HL-60/S4 (cell line): Measurements from ENCODE around the gene P2RY2.
"Not testable (repeated sequence)": the region's sequence is repeated elsewhere in the genome, so short reads cannot be mapped to it uniquely, and the experiment has no call there.

Source experiments
- in situ Hi-C: fragments of 300-500 bp; cut with MboI; formaldehyde crosslinking; loops from 2 replicates; pipeline ENCODE4 v1.14.3; 2022; ENCODE audit warnings: low sequenced_read_pairs

The P2RY2 gene

DNA sequence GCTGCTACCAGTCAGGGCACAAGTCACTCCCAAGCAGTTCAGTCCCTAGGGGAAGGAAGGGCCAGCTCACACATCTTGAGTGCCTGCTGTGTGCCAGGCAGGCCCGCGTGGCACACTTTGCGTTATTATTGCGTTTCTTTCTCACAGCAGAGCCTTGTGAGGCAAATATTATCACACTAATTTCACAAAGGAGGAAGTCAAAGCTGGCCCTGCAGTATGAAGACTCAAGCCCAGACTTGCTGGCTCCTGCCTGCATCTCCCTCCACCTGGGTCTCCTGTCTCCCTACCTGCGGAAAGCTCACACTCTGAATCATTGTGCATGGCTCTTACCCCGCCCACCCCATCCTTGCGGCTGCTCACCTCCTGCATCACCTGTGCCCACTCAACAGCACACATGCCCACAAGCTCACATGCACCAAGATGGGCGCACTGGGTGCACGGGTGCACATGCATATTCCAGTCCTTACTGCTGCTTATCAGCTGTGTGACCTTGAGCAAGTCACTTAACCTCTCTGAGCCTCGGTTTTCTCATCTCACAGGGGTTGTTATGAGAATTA lies 31.7 kb upstream of the P2RY2 start:
- in situ Hi-C loops = loop anchor here (5.0 to 10.0 kb wide), 3 partner anchors 56 to 462 kb away; no protein-coding TSS in a partner anchor

DNA sequence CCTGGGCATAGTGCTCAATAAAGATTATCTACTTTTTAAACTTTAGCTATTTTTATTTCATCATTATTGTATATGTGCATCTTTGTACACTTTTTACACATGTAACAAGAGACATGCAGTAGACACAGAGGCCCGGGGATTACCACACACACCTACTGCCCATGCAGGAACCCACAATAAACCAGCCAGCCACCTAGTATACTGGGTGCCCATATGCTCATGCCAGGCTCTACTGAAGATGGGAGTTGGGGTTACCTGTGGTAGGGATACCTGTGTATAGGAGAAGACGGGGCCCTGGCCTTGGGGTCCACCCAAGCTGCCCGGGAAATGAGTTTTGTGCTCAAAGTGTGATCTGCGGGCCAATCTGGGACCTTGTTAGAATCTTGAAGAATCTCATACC lies 31.2 kb upstream of the P2RY2 start:
- in situ Hi-C loops = loop anchor here (5.0 to 10.0 kb wide), 3 partner anchors 55 to 462 kb away; no protein-coding TSS in a partner anchor

DNA sequence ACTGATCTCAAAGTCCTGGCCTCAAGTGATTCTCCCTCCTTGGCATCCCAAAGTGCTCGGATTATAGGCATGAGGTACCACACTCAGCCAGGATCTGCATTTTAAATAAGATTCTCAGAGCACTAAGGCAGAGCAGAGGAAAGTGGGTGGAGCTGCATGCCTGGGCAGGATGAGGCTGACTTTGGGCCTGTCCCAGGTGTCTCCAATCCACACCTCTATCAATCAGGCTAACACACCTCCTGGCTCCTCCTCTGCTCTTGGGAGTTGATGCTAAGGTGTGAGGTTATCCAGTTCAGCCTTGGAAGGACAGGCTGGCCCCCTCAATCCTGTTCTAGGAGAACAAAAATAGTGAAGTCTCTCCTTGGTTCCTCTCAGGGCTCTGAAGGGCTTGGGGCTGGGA lies 30.2 kb upstream of the P2RY2 start:
- in situ Hi-C loops = loop anchor here (5.0 to 10.0 kb wide), 3 partner anchors 54 to 463 kb away; no protein-coding TSS in a partner anchor

DNA sequence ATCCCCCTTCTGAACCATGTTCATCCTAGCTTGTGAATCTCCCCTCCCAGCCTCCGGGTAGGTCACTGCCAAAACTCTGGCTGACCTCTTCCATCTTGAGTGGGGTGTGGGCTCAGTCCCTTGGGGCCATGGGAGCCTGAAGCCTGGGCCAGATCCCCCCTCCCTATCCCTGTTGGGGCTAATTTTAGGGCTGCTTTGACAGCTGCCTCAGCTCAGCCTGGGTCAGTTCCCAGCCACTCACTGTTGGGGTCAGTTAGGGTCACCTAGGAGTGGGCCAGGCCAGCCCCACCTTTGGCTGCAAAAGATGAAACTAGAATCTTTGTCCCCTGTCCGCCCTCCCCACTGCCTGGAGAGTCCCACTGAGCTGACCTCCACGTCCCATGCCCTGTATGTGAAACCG lies 29.8 kb upstream of the P2RY2 start:
- in situ Hi-C loops = loop anchor here (5.0 to 10.0 kb wide), 3 partner anchors 54 to 464 kb away; no protein-coding TSS in a partner anchor

DNA sequence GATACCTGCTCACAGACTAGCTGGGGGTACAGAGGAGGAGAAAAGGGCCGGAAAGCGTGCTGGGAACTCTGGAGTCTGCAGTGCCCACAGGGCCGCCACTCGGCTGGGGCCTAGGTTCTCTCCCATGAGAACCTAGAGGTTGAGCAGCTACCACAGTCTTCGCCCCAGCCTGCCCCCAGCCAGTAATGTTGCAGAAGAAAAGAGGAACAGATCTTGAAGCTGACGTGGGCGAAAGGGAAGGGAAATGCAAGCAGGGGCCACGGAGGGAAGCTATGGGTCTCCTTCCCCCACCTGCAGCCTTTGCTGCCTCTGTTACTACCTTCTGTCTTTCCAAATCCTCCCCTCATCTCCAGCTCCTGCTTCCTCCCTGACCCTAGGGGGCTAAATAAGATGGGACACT lies 28.8 kb upstream of the P2RY2 start:
- in situ Hi-C loops = loop anchor here (5.0 to 10.0 kb wide), 3 partner anchors 53 to 465 kb away; no protein-coding TSS in a partner anchor

DNA sequence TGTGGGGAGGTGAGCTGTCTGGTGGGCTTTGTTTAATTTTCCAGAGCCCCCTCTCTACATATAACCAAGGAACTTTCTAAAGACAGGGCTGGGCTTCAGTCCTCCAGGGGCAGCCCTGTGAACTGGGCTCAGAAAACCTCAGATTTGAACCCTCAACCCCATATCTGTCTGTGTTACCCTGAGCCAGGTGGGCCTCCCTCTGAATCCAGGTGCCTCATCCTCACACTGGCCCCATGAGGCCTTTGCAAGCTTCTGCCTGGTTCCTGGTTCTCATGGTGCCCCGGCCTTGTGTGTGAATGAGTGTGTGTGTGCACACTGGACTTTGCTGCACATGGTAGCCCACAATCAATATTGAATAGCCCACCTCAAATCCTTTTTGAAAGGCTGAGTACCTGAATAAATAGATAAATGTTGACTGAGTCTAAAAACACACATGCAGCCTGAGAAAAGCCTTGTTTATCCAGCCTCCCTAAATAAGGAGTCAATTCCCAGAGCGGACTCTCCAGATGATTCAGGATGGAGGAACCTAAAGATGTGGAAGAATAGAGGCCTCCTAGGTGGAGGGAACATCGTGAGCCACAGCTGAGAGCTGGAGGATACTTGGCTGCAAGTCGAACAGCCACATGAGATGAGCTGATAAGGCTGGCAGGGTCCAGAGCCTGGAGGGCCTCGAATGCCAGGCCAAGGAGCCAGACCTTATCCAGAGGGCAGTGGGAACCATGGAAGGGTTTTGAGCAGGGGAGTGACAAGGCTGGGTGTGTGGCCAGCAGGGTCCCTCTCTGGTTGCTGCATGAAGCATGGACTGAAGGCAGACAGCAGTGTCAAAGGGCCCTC lies 28.1 kb upstream of the P2RY2 start:
- in situ Hi-C loops = loop anchor here (5.0 to 10.0 kb wide), 3 partner anchors 52 to 465 kb away; no protein-coding TSS in a partner anchor

DNA sequence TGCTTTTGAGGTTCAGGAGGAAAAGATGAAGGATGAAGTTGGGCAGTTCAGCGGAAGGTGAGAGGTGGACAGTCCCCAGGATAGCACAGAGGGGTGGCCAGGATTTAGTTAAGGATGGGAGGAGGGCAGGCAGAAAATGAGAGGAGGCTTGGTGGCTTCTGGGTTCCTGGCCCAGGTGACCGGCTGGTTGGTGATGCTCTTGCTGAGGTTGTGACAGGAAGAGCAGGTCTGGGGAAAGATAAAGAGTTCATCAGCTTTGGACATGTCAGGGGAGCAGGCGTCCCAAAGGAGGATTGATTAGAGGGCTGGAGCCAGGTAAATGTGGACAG lies 27.6 kb upstream of the P2RY2 start:
- in situ Hi-C loops = no loop called here

DNA sequence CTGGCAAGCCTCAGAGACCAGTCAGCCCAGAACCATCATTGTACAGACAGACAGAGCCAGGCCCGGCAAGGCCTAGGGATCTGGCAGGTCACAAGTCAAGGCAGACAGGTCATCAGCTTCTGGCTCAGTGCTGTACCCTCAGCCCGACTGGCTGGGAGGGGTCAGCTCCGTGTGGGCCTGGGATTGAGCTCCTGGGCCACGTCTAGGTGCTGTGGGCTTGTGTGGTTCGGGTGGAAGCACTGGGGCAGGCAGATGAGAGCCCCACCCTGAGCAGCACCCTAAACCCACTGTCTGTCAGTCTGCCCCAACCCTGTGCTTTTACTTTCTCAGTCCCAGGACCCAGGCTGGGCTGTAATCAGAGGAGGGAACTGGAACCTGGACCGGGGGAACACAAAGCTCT lies 26.9 kb upstream of the P2RY2 start:
- in situ Hi-C loops = no loop called here

DNA sequence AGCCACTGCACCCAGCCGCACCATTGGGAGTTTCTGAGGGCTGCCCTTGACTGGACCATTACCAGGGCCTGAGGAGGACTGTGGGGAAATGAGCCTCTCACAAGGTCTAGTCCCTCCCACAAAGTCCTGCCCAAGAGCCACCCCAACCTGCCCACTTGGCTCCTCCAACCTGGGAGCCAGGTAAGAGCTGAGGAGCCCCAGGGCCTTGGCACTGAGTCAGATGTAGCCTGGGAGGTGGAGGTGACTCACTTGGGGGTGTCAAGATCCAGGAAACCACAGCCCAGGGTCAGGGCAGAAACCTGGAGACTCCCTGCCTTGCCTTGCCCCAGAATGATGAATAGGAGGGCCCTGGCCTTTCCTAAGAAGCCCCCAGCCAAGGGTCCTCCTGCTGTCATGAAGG lies 25.8 kb upstream of the P2RY2 start:
- in situ Hi-C loops = no loop called here

DNA sequence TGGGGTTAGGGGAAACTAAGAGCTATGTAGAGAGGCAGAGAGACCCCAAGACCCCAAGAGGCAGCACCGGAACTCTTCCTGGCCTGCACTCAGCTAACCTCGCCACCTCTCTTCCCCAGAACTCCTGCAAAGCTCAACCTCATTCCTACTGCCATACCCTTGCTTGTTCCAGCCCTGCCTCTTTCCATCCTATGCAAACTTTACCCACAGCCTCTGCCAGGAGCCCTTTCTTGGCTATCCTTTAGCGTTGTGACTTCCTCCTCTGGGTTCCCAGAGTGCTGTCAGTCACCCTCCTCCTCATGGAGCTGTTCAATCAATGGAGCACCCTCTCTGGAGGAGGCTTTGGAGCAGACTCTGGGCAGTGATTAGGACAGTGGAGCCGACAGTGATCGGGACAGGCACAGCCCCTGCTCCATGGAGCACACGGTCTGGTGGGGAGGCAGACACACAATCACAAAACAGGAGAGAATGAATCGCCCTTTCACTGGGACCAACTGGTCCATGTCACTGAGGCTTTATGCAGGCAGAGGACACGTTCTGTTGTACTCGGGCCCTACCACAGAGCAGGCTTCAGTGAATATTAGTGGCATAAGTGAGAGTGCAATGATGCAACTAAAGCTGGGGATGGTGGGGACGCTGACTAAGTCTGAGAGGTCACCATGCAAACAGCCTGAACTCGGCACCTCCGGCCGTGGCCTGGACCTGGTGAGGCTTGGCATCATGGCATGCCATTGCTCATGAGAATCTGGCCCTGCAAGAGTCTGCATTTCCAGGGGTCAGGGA lies 24.6 kb upstream of the P2RY2 start:
- in situ Hi-C loops = no loop called here

DNA sequence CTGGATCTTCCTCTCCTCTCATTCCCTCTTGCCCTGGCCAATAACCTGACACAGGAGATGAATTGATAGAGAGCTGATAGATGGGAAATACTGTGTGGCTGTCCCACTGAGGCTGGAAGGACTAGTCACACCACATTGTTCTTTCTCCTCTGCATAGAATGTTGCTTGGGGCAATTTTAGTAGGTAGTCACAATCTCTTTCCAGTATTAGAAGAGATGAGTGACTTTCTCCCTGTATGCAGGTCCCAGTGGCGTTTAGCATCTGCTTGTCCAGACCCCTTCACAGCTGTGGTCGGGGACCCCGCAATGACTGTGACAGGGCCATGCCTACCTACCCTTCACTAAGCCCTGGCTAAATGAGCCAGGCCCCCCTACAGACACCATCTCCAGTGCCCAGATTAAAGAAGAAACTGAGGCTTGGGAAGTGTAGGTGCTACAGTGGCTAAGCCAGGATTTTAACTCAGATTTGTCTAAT lies 24.0 kb upstream of the P2RY2 start:
- in situ Hi-C loops = no loop called here

DNA sequence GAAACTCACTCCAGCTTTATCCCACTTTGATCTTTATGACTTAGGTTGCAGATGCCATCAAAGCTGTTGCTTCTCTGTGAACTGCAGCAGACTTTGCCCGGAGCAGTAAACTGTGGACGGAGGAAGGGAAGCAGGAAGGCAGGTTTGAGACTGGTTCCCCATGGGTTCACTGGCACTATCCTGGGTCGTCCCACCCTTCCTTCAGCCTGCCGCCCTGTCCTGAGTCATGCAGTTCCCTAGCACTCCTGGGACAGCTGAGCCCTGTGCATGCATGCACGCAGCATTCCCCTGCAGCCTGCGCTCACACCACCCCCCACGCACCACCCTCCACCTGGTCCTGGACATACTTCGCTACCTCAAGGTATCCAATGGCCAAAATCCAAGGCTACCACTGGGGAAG lies 23.5 kb upstream of the P2RY2 start:
- in situ Hi-C loops = no loop called here

DNA sequence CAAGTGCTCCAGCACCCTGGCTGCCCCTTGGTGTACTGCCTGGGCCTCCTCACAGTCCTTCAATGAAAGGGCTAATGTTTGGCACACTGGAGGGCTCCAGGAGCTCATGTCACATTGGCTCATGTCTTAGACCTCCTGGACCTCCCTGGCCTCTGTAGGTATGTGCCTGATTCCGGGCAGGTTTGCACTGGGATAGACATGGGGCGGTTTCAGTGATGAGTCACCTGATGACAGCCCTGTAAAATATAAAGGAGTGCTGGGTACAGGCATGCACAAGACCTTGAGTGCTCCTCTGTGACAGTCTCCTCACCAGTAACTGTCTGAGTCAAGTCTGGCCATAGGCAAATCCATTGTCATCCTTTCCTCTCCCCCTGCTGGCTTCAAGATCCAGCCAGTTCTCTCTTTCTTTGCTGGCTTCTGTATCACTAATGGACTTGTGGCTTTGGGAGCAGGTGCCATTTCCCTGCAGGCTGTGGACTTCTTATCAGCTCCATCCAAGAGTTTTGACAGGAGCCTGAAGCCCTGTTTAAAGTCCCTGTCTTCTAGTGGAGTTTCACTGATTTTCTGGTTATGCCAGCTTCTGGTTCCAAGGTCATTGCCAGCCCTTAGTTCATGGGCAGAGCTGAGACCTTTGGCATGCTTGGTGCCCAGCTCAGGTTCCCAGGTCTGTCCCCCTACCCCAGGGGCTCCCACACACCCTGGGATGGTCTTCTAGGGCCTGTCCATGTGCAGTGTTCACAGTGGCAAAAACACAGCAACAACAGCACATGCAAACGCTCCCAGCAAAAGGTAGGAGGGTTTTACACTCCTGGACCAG lies 22.7 kb upstream of the P2RY2 start:
- in situ Hi-C loops = no loop called here

DNA sequence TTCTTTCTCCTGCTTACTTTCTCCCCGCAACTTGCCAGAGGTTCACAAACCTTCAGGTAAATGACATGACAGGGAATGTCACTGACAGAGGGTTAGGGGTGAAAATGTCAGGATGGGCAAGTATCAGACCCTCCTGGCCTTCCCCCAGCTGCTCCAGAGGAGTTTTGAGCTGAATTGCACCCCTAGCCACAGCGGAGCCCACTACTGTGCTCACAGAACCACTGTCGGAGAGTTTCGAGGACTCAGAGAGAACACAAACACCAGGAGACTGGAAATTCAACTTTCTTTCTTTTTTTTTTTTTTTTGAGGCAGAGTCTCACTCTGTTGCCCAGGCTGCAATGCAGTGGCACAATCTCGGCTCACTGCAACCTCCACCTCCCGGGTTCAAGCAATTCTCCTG lies 21.5 kb upstream of the P2RY2 start:
- in situ Hi-C loops = no loop called here

DNA sequence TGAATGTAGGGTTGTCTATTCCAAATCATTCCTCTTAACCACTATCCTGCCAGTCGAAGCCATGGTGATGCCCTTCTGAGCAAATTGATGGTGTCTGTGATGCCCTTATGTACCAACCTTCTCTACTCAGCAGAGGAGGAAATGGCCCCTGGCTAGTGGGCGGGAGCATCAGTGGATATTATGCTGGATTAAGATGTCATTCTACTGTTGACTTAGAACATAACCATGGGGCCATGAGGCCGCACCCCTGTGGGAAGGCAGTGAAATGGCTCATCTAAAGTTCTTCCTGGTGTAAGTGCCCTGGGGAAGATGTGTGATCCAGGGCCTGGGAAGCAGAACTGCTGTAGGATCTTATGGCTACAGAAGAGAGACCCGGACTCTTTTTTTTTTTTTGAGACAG lies 20.7 kb upstream of the P2RY2 start:
- in situ Hi-C loops = no loop called here

DNA sequence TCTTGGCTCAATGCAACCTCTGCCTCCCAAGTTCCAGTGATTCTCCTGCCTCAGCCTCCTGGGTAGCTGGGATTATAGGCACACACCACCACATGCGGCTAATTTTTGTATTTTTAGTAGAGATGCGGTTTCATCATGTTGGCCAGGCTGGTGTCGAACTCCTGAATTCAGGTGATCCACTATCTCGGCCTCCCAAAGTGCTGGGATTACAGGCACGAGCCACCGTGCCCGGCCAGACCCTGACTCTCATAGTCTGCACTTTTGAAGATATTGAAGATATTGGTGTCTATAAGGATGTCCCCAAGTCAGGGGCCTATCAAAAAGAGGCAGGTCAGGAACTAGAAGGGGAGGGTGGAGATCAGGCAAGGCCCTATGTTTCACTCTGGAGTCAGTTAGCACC lies 20.3 kb upstream of the P2RY2 start:
- in situ Hi-C loops = not testable (repeated sequence)

DNA sequence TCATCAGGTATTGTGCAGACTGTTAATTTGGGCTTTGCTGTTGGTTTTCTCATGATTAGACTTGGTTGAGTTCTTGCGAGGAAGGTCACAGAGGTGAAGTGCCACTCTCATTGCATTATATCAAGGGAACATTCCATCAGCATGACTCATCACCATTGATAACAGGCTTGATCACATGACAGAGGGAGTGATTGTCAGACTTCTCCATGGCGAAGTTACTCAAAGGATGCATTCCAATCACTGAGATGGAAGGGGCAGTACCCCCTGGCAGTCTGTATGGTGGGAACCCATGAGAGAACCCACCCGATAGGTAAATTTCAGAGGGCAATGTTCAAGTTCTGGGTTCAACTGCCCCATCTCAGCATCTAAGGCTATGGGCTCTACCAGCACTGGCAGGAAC lies 19.4 kb upstream of the P2RY2 start:
- in situ Hi-C loops = no loop called here

DNA sequence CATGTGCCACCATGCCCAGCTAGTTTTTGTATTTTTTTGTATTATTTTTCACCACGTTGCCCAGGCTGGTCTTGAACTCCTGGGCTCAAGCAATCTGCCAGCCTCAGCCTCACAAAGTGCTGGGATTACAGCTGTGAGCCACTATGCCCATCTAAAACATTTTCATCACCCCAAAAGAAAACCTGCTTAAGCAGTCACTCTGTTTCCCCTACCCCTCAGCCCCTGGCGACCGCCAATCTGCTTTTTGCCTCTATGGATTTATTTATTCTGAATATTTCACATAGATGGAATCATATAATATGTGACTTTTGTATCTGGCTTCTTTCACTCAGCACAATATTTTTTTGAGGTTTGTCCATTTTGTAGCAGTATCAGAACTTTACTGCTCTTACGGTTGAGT lies 18.6 kb upstream of the P2RY2 start:
- in situ Hi-C loops = no loop called here

DNA sequence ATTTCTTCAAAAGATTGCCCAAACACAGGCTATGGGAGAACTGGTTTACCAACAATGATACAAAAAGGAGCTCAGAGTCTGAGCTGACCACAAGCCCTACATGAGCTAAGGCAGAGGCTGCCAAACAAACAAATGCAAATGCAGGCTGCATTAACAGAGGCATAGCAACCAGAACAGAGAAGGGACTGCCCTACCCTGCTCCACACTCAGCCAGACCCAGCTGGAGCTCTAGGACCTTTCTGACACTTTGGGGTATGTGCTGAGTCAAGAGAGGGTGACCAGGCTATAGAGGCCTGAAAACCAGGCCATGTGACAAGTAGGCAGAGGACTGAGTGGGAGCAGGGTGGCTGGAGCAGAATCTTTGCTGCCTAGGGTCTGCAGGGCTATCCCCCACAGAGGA lies 17.8 kb upstream of the P2RY2 start:
- in situ Hi-C loops = no loop called here

DNA sequence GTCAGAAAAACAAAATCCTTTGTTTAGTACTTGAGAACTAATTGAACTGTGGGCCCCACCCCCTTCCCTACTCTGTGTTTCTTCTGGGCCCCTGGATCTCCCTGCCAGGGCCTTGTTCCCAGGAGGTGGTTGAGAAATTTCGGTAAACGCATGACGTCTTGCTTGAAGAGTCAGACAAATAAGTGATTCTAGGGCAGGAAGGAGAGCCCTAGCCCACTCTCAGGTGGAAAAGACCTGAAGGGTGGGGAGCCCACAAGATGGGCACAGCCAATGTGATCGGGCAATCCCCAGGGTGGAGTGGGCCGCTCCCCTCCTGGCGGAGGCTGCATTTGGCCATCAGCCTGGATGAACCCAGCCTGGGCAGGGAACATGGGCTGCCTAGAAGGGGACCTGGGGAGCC lies 16.8 kb upstream of the P2RY2 start:
- in situ Hi-C loops = no loop called here
